Smooth muscle cell (in vitro differentiated cells): ENCODE data around the gene VARS1. TPM values are rescaled to one million over a fixed set of nuclear protein-coding genes. Genes with fewer than 3 reads are reported as not detected.

Experiments
- DNase-seq: peaks from one replicate; lab custom pipeline; 2025; ENCODE audit not compliant: unreplicated experiment; lab: John Stamatoyannopoulos, UW
- H2AFZ ChIP-seq: fragments of 200-600 bp; sonication (generic); 2 replicates; pipeline ENCODE4 v1.6.0; 2016; ENCODE audit warnings: antibody characterized with exemption, low read depth, mild to moderate bottlenecking
- H3F3A ChIP-seq: fragments of 200-600 bp; sonication (generic); 2 replicates; pipeline ENCODE4 v1.6.0; 2017; ENCODE audit warnings: antibody characterized with exemption, low read depth
- H3K27ac ChIP-seq: fragments of 200-600 bp; sonication (generic); 2 replicates; pipeline ENCODE4 v1.5.1; 2016; ENCODE audit warnings: low read depth, mild to moderate bottlenecking
- H3K27me3 ChIP-seq: fragments of 200-600 bp; sonication (generic); 2 replicates; pipeline ENCODE4 v1.6.1; 2016; ENCODE audit warnings: low read depth, mild to moderate bottlenecking
- H3K36me3 ChIP-seq: fragments of 200-600 bp; sonication (generic); 2 replicates; pipeline ENCODE4 v1.5.1; 2016; ENCODE audit warnings: low read depth
- H3K4me1 ChIP-seq: fragments of 200-600 bp; sonication (generic); 2 replicates; pipeline ENCODE4 v1.5.1; 2016; ENCODE audit warnings: low read depth
- H3K4me2 ChIP-seq: fragments of 200-600 bp; sonication (generic); 2 replicates; pipeline ENCODE4 v1.6.0; 2016; ENCODE audit warnings: mild to moderate bottlenecking
- H3K4me3 ChIP-seq: fragments of 200-600 bp; sonication (generic); 2 replicates; pipeline ENCODE4 v1.5.1; 2016; ENCODE audit warnings: mild to moderate bottlenecking
- H3K79me2 ChIP-seq: fragments of 200-600 bp; sonication (generic); 2 replicates; pipeline ENCODE4 v1.6.0; 2016; ENCODE audit warnings: low read depth, mild to moderate bottlenecking
- H3K9ac ChIP-seq: fragments of 200-600 bp; sonication (generic); 2 replicates; pipeline ENCODE4 v1.6.0; 2016; ENCODE audit warnings: low read depth
- H3K9me3 ChIP-seq: fragments of 200-600 bp; sonication (generic); replicated peaks from 2 replicates; pipeline ENCODE4 v1.5.1; 2016; ENCODE audit warnings: low read depth
- H4K20me1 ChIP-seq: fragments of 200-600 bp; sonication (generic); 2 replicates; pipeline ENCODE4 v1.6.0; 2016; ENCODE audit warnings: low read depth
- CTCF ChIP-seq: fragments of 200-600 bp; sonication (generic); IDR thresholded peaks from 2 replicates; pipeline ENCODE4 v1.5.1; 2017; ENCODE audit warnings: borderline replicate concordance, mild to moderate bottlenecking, antibody characterized with exemption; ENCODE audit not compliant: insufficient read depth, poor library complexity, severe bottlenecking
- WGBS: methylation state at CpG from one replicate; pipeline ENCODE4 v1.1.7; 2016; ENCODE audit warnings: low lambda C conversion rate; 5-methylcytosine and 5-hydroxymethylcytosine counted together
- polyA plus RNA-seq: library from polyadenylated mRNA; unstranded; fragments of >200 nt; fragmentation: Nextera tagmentation; extraction: Ambion mirVana; gene quantifications from 2 replicates; pipeline ENCODE4 v1.2.1, GENCODE V29; 2016
- total RNA-seq: library from RNA; depleted of rRNA; stranded (reverse); fragments of >200 nt; gene quantifications from 2 replicates; pipeline ENCODE4 v1.2.3, GENCODE V29; 2014

Gene VARS1
- total and polyA plus RNA-seq, 2 experiments from 2014 or later = 60.8 to 80.8 TPM

- Histone ChIP-seq H3F3A (peaks cover 11% of the 10 kb centered on the region), H3K4me1 (no peaks in the 10 kb centered on the region), H3K9ac (no peak overlapping the region), H3K4me2 (no peak overlapping the region), H3K36me3 (no peaks in the 10 kb centered on the region), H3K4me3 (no peak overlapping the region), H3K9me3 (no peaks in the 10 kb centered on the region), H4K20me1 (no peaks in the 10 kb centered on the region), H3K79me2 (no peaks in the 10 kb centered on the region), H3K27ac (no peak overlapping the region), H2AFZ (no peak overlapping the region), H3K27me3 (no peaks in the 10 kb centered on the region)
- no peak for TF ChIP-seq CTCF
- WGBS = 97% methylated on average over 29 of the region's 32 CpGs
- no peak for DNase-seq
Measured at GRCh38 chr6:31782126-31782855, 13.3 kb downstream of the VARS1 start.

GRCh38 chr6:31781244-31782125, 14.1 kb downstream of the VARS1 start:
- H3K9ac ChIP-seq = no peak overlapping the region
- no peak for DNase-seq
- peaks cover 11% of the 10 kb centered on the region for H3F3A ChIP-seq
- H3K4me1 ChIP-seq = peaks cover 6% of the 10 kb centered on the region
- no peaks in the 10 kb centered on the region for H3K9me3 ChIP-seq
- no peak overlapping the region for H3K27ac ChIP-seq
- no peaks in the 10 kb centered on the region for H4K20me1 ChIP-seq
- H3K4me2 ChIP-seq = no peak overlapping the region
- no peak overlapping the region for H3K4me3 ChIP-seq
- H3K27me3 ChIP-seq = no peaks in the 10 kb centered on the region
- no peak overlapping the region for H2AFZ ChIP-seq
- WGBS = 98% methylated on average over 23 of the region's 23 CpGs
- H3K36me3 ChIP-seq = no peaks in the 10 kb centered on the region
- H3K79me2 ChIP-seq = no peaks in the 10 kb centered on the region
- no peak for TF ChIP-seq CTCF

- Histone ChIP-seq H3K4me3 (no peak overlapping the region), H4K20me1 (no peaks in the 10 kb centered on the region), H3K36me3 (no peaks in the 10 kb centered on the region)
Measured at GRCh38 chr6:31780507-31781243, 14.9 kb downstream of the VARS1 start.

More at GRCh38 chr6:31780507-31781243, 14.9 kb downstream of the VARS1 start:
- H3K9ac ChIP-seq = no peak overlapping the region
- no peak overlapping the region for H2AFZ ChIP-seq
- H3K9me3 ChIP-seq = no peaks in the 10 kb centered on the region
- no peaks in the 10 kb centered on the region for H3K79me2 ChIP-seq
- peaks cover 11% of the 10 kb centered on the region for H3F3A ChIP-seq
- TF ChIP-seq CTCF = no peak
- H3K27me3 ChIP-seq = no peaks in the 10 kb centered on the region
- peaks cover 8% of the 10 kb centered on the region for H3K4me1 ChIP-seq
- H3K27ac ChIP-seq = no peak overlapping the region
- 96% methylated on average over 20 of the region's 20 CpGs for WGBS
- no peak overlapping the region for H3K4me2 ChIP-seq
- no peak for DNase-seq
